Panc1 (cell line): ENCODE results near the gene ZNF805. TPM values are rescaled to one million over a fixed set of nuclear protein-coding genes. Genes with fewer than 3 reads are reported as not detected.

Experiments used
- ATAC-seq: fragments of 200-7000 bp; cut with Tn5 transposase; 2 replicates; pipeline ENCODE4 v1.9.1; 2020; ENCODE audit warnings: mild to moderate bottlenecking, moderate library complexity
- BruUV-seq: library from RNA; stranded (reverse); fragments of 400-500 nt; replicated peaks from 2 replicates; lab custom pipeline; 2021; lab: Mats Ljungman, UMichigan
- CTCF ChIA-PET: fragments of 300-600 bp; sonication (Branson Sonifier 250); formaldehyde crosslinking; loops from one replicate; lab custom pipeline; 2022; ENCODE audit warnings: antibody characterized with exemption; lab: Charles Lee
- POLR2A ChIA-PET: fragments of 300-600 bp; sonication (Branson Sonifier 250); formaldehyde crosslinking; loops from one replicate; lab custom pipeline; 2022; ENCODE audit warnings: antibody characterized with exemption; lab: Charles Lee
- DNase-seq: peaks from one replicate; pipeline ENCODE4 v3.0.0-alpha.2; 2010; ENCODE audit warnings: low read depth, low spot score
- H3K27ac ChIP-seq: 2 replicates; pipeline ENCODE4 v1.5.1; 2011; ENCODE audit warnings: mild to moderate bottlenecking, low read length, inconsistent platforms
- H3K27me3 ChIP-seq: fragments of 200-500 bp; sonication (Bioruptor generic); 2 replicates; pipeline ENCODE4 v1.6.0; 2014; ENCODE audit warnings: low read length, inconsistent platforms; ENCODE audit not compliant: control insufficient read depth, insufficient read depth
- H3K36me3 ChIP-seq: fragments of 200-500 bp; sonication (Bioruptor generic); 2 replicates; pipeline ENCODE4 v1.5.1; 2014; ENCODE audit warnings: inconsistent platforms, mild to moderate bottlenecking, low read length, moderate library complexity; ENCODE audit not compliant: control insufficient read depth, insufficient read depth
- H3K4me1 ChIP-seq: 2 replicates; pipeline ENCODE4 v1.5.1; 2011; ENCODE audit warnings: inconsistent platforms, mild to moderate bottlenecking, low read length, moderate library complexity; ENCODE audit not compliant: control insufficient read depth, insufficient read depth
- H3K4me3 ChIP-seq, 2 experiments: 2 replicates each; pipeline ENCODE4 v1.5.1; 2011 to 2012; ENCODE audit warnings: low read depth in 2 of 2, low read length in 2 of 2, mild to moderate bottlenecking in 2 of 2, inconsistent platforms in 1 of 2, moderate library complexity in 1 of 2
- H3K9me3 ChIP-seq: fragments of 200-500 bp; sonication (Bioruptor generic); 2 replicates; pipeline ENCODE4 v1.5.1; 2014; ENCODE audit warnings: low read depth, mild to moderate bottlenecking, inconsistent platforms, low read length, moderate library complexity; ENCODE audit not compliant: control insufficient read depth, insufficient read depth
- POLR2AphosphoS5 ChIP-seq: IDR thresholded peaks from 2 replicates; pipeline ENCODE4 v1.6.1; 2012; ENCODE audit warnings: mild to moderate bottlenecking, low read depth, low read length, moderate library complexity
- REST ChIP-seq, 2 experiments: IDR thresholded peaks; 2 replicates each; pipeline ENCODE4 v1.6.1; 2011 to 2012; ENCODE audit warnings: low read depth in 2 of 2, control low read depth in 1 of 2, low read length in 1 of 2, mild to moderate bottlenecking in 1 of 2, moderate library complexity in 1 of 2; ENCODE audit not compliant: insufficient read depth in 1 of 2
- SIN3A ChIP-seq: IDR thresholded peaks from 2 replicates; pipeline ENCODE4 v1.6.1; 2012; ENCODE audit warnings: low read depth, mild to moderate bottlenecking, low read length, moderate library complexity, borderline replicate concordance; ENCODE audit not compliant: insufficient read depth
- TCF7L2 ChIP-seq: IDR thresholded peaks from 2 replicates; pipeline ENCODE4 v1.6.1; 2011; ENCODE audit warnings: mild to moderate bottlenecking, low read depth, low read length, inconsistent platforms
- in situ Hi-C: cut with HindIII; loops from 2 replicates; pipeline ENCODE4 v1.10.0; 2016; ENCODE audit warnings: low sequenced_read_pairs, low pct_unique_long_range_greater_than_20kb
- intact Hi-C: fragments of 100-400 bp; cut with micrococcal nuclease; formaldehyde crosslinking; loops from one replicate; pipeline ENCODE4 v1.10.0; 2022; ENCODE audit not compliant: unreplicated experiment
- total RNA-seq: library from RNA; stranded (reverse); gene quantifications from one replicate; pipeline ENCODE4 v1.2.1, GENCODE V29; 2021; ENCODE audit not compliant: unreplicated experiment
- TF ChIP-seq, protein P1 (sequence below): fragments of 450-650 bp; IDR thresholded peaks from 2 replicates; pipeline ENCODE4 v1.5.1; 2017; ENCODE audit warnings: mild to moderate bottlenecking

Gene ZNF805
- total RNA-seq, 1 experiment from 2014 or later = 16.8 TPM

DNA sequence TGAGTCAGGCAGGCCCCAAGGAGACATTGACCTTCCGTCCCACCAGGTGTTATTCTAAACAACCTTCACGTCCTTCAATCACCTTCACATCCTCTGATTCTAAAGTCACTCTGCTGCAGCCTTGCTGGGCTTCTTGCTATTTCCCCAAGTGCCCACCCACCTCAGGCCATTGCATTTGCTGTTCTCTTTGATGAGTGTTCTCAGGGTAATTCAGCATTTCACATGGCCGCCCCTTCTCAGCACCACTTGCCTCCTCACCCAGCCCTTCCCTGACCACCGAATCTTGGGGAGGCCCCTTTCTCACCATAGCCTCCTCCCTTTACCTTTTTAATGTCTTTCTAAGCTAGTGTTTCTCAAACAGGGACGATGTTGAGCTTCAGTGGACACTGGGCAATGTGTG lies 4.6 kb downstream of the ZNF805 start:
- no peak for DNase-seq
- in situ Hi-C loops (no loop called here), intact Hi-C loops (no loop called here)
- ChIA-PET POLR2A (no interaction called here), CTCF (no interaction called here)
- Histone ChIP-seq H3K36me3 (peaks cover 11% of the 10 kb centered on the region), H3K27ac (no peak overlapping the region), H3K9me3 (no peaks in the 10 kb centered on the region), H3K4me1 (peaks cover 13% of the 10 kb centered on the region), H3K27me3 (no peaks in the 10 kb centered on the region), H3K4me3 (no peak overlapping the region)
- ATAC-seq = no peak
- TF ChIP-seq REST (IDR thresholded peaks at IDR 0.05; ENCODE audit: insufficient read depth in 1 of 2, low read depth in 2 of 2, low read length in 1 of 2) = no peak
- TF ChIP-seq SIN3A = no peak
- TF ChIP-seq, protein P1, sequence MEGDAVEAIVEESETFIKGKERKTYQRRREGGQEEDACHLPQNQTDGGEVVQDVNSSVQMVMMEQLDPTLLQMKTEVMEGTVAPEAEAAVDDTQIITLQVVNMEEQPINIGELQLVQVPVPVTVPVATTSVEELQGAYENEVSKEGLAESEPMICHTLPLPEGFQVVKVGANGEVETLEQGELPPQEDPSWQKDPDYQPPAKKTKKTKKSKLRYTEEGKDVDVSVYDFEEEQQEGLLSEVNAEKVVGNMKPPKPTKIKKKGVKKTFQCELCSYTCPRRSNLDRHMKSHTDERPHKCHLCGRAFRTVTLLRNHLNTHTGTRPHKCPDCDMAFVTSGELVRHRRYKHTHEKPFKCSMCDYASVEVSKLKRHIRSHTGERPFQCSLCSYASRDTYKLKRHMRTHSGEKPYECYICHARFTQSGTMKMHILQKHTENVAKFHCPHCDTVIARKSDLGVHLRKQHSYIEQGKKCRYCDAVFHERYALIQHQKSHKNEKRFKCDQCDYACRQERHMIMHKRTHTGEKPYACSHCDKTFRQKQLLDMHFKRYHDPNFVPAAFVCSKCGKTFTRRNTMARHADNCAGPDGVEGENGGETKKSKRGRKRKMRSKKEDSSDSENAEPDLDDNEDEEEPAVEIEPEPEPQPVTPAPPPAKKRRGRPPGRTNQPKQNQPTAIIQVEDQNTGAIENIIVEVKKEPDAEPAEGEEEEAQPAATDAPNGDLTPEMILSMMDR = no peak
- no peak for TF ChIP-seq POLR2AphosphoS5
- BruUV-seq = no TSS peak

DNA sequence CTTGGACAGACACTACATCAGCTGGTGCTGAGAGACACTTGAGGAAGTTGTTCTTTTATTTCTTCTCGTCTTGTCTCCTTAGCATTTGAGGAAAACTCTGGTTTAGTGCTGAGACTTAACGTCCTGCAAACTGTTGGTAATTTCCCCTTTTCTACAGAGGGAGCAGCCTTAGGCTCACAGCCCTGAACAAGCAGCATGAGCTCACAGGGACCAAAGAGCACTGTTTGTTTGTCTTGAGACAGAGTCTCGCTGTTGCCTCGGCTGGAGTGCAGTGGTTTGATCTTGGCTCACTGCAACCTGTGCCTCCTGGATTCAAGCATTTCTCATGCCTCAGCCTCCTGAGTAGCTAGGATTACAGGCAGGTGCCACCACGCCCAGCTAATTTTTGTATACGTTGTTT lies 5.5 kb downstream of the ZNF805 start:
- no peak overlapping the region for H3K4me3 ChIP-seq
- no peak overlapping the region for H3K27ac ChIP-seq
- DNase-seq (no peak), ATAC-seq (no peak)
- intact Hi-C loops = no loop called here
- H3K36me3 ChIP-seq = peaks cover 14% of the 10 kb centered on the region
- H3K9me3 ChIP-seq = peaks cover under 1% of the 10 kb centered on the region; the same call in 1 of the 2 replicates
- no peaks in the 10 kb centered on the region for H3K27me3 ChIP-seq
- TF ChIP-seq TCF7L2 (no peak), SIN3A (no peak), REST (IDR thresholded peaks at IDR 0.05; ENCODE audit: insufficient read depth in 1 of 2, low read depth in 2 of 2, low read length in 1 of 2) (no peak), POLR2AphosphoS5 (no peak)
- TF ChIP-seq, protein P1 = no peak
- POLR2A ChIA-PET = no interaction called here
- CTCF ChIA-PET = no interaction called here
- peaks cover 13% of the 10 kb centered on the region for H3K4me1 ChIP-seq
- in situ Hi-C loops = no loop called here
- BruUV-seq = no TSS peak
